HG03095 (cell line): ENCODE data around the gene VARS2.
"Not testable (repeated sequence)": the region's sequence is repeated elsewhere in the genome, so short reads cannot be mapped to it uniquely, and the experiment has no call there.

Experiments used
- ATAC-seq: cut with Tn5 transposase; IDR thresholded peaks from one replicate; pipeline ENCODE4 v1.9.1; 2021; ENCODE audit warnings: moderate library complexity; ENCODE audit not compliant: unreplicated experiment

VARS2 gene

GRCh38 chr6:30927080-30927479, 13.0 kb downstream of the VARS2 start:
- ATAC-seq = not testable (repeated sequence)

DNA sequence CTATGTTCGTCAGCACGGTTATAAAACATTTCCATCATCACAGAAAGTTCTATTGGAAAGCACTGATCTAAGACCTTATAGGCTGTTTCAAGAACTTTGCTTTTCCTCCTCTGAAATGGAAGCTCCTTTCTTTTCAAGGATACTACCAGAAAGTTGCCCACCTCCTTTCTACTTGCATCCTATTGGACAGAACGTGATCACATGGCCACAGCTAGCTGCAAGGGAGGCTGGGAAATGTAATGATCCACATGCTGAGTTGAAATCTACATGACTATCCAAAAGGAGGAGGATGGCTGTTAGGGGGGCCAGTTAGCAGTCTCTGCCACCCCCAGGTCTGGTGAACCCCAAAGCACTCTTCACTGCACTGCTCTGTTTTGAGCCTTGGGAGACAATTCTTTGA, 14.6 kb downstream of the VARS2 start:
- ATAC-seq = no peak

GRCh38 chr6:30930506-30930905, 16.5 kb downstream of the VARS2 start:
- ATAC-seq = no peak

GRCh38 chr6:30931272-30931671, 17.2 kb downstream of the VARS2 start:
- no peak for ATAC-seq

GRCh38 chr6:30931969-30932645, 18.1 kb downstream of the VARS2 start, which contains the start of gene SFTA2:
Gene SFTA2 (minus strand): TSS chr6:30932170. CDS start chr6:30932096, 74 bp downstream.
- ATAC-seq = no peak

DNA sequence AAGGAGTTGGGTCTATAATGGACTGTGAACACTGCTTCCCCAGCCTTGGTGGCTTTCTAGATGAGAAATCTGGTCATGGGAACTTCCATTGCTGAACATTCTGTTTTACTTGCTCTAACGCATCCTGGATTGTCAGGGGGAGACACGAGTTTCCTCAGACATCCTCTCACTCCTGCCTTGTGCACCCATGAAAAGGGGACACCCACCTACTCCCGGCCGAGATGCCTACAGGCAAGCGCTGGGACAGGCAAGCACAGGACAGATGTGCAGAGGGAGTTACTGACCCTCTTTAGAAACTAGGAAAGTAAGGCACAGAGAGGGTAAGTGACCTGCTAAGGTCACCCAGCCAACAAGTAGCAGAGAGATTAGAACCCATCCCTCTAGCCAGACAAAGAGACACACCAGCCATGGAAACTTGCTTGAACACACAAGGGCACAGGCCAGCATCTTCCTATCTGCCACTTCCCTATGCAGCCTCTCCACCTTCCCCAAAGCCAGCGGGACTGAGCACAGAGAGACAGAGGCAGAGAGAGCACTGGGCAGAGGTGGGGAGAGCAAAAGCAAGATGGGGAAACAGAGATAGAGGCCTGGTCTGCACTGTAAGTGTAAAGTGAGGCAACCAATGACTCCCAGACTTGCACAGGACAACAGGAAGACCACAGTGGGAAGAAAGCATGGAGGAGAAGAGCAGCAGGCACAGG, 18.8 kb downstream of the VARS2 start:
- no peak for ATAC-seq

- no peak for ATAC-seq
Measured at GRCh38 chr6:30935018-30935417, 21.0 kb downstream of the VARS2 start.

DNA sequence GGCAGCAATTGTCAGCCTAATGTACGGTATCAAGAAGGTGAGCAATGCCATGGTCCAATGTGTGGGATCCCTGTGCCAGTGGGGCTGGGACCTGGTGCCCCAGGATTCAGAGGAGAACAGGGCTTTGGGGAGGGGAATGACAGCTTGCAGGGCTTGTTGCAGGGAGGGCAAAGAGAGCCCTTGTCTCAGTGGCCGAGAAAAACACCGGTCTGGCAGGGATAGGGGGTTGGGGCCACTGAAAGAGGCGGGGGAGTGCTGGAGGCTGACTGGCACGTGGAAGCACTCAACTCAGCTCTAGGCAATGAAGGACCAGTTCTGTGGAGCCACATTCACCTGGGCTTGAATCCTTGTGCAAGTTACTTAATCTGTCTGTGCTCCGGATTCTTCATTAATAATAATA, 23.2 kb downstream of the VARS2 start:
- no peak for ATAC-seq

GRCh38 chr6:30938730-30939129, 24.7 kb downstream of the VARS2 start:
- no peak for ATAC-seq

DNA sequence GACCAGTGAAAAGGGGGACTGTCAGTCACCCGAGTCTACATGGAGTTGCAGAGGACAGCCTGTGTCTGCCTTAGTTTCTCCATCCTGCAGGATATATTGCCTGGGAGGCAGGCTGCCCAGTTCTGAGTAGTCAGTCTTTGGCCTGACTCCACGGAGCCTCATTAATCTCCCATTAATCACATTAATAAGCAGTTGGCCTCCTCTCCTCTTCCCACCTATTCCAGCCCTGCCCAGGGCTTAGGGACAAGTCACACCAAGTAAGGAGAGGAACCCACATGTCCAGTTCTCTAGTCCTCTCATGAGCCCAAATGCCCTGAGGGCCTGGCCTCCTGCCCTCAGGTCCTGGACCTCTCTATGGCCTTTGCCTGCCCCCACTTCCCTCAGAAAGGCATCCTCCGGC, 25.4 kb downstream of the VARS2 start:
- no peak for ATAC-seq

- ATAC-seq = no peak
Measured at GRCh38 chr6:30940361-30940986, 26.4 kb downstream of the VARS2 start, which contains the start of gene MUCL3. Gene MUCL3 (plus strand): TSS chr6:30940973. CDS start chr6:30941000, 27 bp downstream.

- no peak for ATAC-seq
Measured at GRCh38 chr6:30942338-30943060, 28.5 kb downstream of the VARS2 start.

DNA sequence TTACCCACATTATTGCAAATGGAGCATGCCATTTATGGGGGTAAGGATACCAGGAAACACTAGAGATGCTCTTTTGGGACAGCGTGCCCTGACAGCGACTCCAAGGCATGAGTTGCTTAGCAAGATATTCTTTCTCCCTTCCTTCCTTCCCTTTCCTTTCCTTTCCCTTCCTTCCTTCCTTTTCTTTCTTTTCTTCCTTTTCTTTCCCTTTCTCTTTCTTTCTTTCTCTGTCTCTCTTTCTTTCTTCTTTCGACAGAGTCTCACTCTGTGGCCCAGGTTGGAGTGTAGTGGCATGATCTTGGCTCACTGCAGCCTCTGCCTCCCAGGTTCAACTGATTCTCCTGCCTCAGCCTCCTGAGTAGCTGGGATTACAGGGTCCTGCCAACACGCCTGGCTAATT, 30.0 kb downstream of the VARS2 start:
- ATAC-seq = no peak

DNA sequence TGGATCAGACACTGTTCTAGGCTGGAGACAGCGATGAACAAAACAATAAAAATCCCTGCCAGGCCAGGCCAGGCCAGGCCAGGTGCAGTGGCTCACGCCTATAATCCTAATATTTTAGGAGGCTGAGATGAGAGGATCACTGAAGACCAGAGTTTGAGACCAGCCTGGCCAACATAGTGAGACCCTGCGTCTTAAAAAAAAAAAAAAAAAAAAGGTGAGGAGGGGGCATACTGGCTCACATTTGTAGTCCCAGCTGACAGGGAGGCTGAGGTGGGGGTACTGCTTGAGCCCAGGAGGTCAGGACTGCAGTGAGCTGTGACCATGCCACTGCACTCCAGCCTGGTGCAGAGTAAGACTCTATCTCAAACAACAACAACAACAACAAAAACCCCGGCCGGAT, 31.2 kb downstream of the VARS2 start:
- no peak for ATAC-seq

- ATAC-seq = no peak
Measured at GRCh38 chr6:30947231-30947630, 33.2 kb downstream of the VARS2 start.

- no peak for ATAC-seq
Measured at GRCh38 chr6:30948811-30949210, 34.8 kb downstream of the VARS2 start.

GRCh38 chr6:30951907-30952469, 38.0 kb downstream of the VARS2 start:
- ATAC-seq = no peak

DNA sequence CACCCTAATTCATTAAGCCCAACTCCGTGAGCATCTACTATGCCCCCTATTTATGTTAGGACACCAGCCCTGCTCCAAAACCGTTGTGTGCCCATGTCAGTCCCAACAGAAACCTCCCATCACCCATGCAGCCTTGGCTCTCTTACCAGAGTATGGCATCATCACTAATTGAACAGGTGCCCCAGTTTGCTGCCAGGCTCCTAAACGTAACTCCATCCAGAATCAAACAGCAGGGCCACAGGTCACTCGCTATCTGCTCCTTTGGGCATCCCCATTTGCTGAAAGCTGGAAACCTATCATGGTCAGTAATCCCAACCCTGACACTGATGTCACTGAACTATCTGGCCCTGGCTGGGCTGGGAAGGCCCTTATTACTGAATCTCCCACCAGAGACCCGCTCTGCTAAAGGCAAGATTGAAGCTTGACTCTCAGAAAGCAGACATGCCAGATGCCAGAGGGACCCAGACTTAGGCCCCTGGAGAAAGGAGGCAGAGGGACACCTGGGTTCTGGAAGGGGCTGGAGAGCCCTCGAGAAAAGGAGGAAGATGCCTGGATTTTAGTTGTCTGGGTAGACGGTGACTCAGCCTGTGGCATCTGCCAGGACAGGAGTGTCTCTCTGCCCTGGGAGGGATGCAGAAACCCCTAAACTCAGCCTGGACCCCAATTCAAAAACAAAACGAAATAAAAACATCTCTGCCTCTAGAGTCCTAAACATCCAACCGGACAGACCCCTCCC, 40.8 kb downstream of the VARS2 start:
- no peak for ATAC-seq

- peak; percentile 52 for ATAC-seq
Measured at GRCh38 chr6:30955367-30956042, 41.5 kb downstream of the VARS2 start.

GRCh38 chr6:30957716-30958115, 43.7 kb downstream of the VARS2 start:
- ATAC-seq = no peak
